Spleen (tissue), 7 donors: ENCODE results near the gene GTF2A1.

Experiments
- POLR2A ChIP-seq, 3 donors: fragments of 450-650 bp; IDR thresholded peaks; one replicate each; pipeline ENCODE4 v1.5.1; 2017; ENCODE audit warnings: antibody characterized with exemption in 3 of 3, mild to moderate bottlenecking in 1 of 3
- TF ChIP-seq, protein P1 (sequence below), 11 experiments: fragments of 200-600 bp in 7 of 11; fragments of 450-650 bp in 4 of 11; sonication (generic) in 4 of 11; IDR thresholded peaks in 8 of 11; conservative IDR thresholded peaks in 3 of 11; 1 replicate in 7 of 11; 2 replicates in 4 of 11; pipeline versions ENCODE4 v1.4.0 to v1.8.0; 2016 to 2021; ENCODE audit warnings: antibody characterized with exemption in 11 of 11, inconsistent platforms in 4 of 11, mild to moderate bottlenecking in 1 of 11
- donor health status: DM: no; HTN: no; CAD: no; lungs with moderate emphysema.
- donor health status: DM: no; HTN: no; CAD: no.
- donor health status: DM: no; HTN: no; CAD: no.

DNA sequence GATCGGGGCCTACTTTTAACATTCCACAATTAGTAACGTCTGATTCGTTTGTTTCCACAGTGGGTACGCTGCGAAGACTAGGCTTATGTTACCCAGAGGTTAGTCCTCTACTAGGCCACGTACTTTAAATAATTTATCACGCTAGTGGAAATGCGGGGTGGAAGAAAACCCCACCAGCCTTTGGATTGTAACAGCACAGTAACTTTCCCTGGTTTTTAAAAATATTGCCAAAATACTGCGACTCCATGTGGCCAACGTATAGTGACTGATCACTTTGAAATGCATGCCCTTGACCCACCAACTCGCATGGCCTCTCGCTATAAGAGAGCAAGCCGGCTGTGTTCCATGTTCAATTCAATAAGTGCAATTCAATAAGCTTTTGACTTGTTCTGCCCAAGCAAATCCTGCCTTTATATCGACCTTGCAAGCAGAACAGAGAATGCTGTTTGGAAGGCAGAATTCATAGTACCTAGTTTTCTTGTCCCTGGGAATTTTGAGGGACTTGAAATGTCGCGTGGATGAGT lies 882 bp upstream of the GTF2A1 start:
- TF ChIP-seq, protein P1, sequence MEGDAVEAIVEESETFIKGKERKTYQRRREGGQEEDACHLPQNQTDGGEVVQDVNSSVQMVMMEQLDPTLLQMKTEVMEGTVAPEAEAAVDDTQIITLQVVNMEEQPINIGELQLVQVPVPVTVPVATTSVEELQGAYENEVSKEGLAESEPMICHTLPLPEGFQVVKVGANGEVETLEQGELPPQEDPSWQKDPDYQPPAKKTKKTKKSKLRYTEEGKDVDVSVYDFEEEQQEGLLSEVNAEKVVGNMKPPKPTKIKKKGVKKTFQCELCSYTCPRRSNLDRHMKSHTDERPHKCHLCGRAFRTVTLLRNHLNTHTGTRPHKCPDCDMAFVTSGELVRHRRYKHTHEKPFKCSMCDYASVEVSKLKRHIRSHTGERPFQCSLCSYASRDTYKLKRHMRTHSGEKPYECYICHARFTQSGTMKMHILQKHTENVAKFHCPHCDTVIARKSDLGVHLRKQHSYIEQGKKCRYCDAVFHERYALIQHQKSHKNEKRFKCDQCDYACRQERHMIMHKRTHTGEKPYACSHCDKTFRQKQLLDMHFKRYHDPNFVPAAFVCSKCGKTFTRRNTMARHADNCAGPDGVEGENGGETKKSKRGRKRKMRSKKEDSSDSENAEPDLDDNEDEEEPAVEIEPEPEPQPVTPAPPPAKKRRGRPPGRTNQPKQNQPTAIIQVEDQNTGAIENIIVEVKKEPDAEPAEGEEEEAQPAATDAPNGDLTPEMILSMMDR (IDR thresholded peaks at IDR 0.05 in 8 of 11, conservative IDR thresholded peaks at IDR 0.05 in 3 of 11) = no peak
- TF ChIP-seq POLR2A (IDR thresholded peaks at IDR 0.05) = no peak
